Measurements from ENCODE around the gene ZNF568. TPM values are rescaled to one million over a fixed set of nuclear protein-coding genes. Genes with fewer than 3 reads are reported as not detected.

ZNF568 gene
- total RNA-seq, 2 experiments from 2014 or later, result 0.13 TPM; not detected in 1

Other genes with a start within 250 kb of the ZNF568 start
- gene ZNF461, start 249.5 kb upstream of the ZNF568 start, total RNA-seq (2014; rRNA removed; shearing (Covaris generic)), result 4.8 and 9.7 TPM in 2 replicates
- gene ZNF461, start 249.5 kb upstream of the ZNF568 start, total RNA-seq (2022), result 7.8 and 7.9 TPM in 2 replicates
- 8.3 and 8.4 TPM in 2 replicates for gene ZNF567, start 228.7 kb upstream of the ZNF568 start, total RNA-seq (2014; rRNA removed; shearing (Covaris generic))
- 8.6 and 12.9 TPM in 2 replicates for gene ZNF567, start 228.7 kb upstream of the ZNF568 start, total RNA-seq (2022)
- gene ZNF850, start 143.5 kb upstream of the ZNF568 start, total RNA-seq (2014; rRNA removed; shearing (Covaris generic)), result 3.1 and 10.6 TPM in 2 replicates
- 8.4 and 9.5 TPM in 2 replicates for gene ZNF850, start 143.5 kb upstream of the ZNF568 start, total RNA-seq (2022)
- 4.3 and 5.4 TPM in 2 replicates for gene ZNF790, start 77.9 kb upstream of the ZNF568 start, total RNA-seq (2014; rRNA removed; shearing (Covaris generic))
- gene ZNF790, start 77.9 kb upstream of the ZNF568 start, total RNA-seq (2022), result 2.7 and 3.0 TPM in 2 replicates
- gene ZNF345, start 65.5 kb upstream of the ZNF568 start, total RNA-seq (2014; rRNA removed; shearing (Covaris generic)), result 1.1 and 3.3 TPM in 2 replicates
- gene ZNF345, start 65.5 kb upstream of the ZNF568 start, total RNA-seq (2022), result 3.0 and 4.3 TPM in 2 replicates
- not detected in 2 replicates for gene ZNF829, start within 50 bp of the ZNF568 start, total RNA-seq (2014; rRNA removed; shearing (Covaris generic))
- not detected in 2 replicates for gene ZNF829, start within 50 bp of the ZNF568 start, total RNA-seq (2022)
- 8.8 and 14.0 TPM in 2 replicates for gene ZNF420, start 162.1 kb downstream of the ZNF568 start, total RNA-seq (2014; rRNA removed; shearing (Covaris generic))
- gene ZNF420, start 162.1 kb downstream of the ZNF568 start, total RNA-seq (2022), result 11.0 and 13.8 TPM in 2 replicates